DLD1 (cell line): ENCODE results near the gene UMAD1.

Experiments
- in situ Hi-C: cut with HindIII; loops from 2 replicates; pipeline ENCODE4 v1.10.0; 2017; ENCODE audit warnings: low sequenced_read_pairs

The UMAD1 gene

DNA sequence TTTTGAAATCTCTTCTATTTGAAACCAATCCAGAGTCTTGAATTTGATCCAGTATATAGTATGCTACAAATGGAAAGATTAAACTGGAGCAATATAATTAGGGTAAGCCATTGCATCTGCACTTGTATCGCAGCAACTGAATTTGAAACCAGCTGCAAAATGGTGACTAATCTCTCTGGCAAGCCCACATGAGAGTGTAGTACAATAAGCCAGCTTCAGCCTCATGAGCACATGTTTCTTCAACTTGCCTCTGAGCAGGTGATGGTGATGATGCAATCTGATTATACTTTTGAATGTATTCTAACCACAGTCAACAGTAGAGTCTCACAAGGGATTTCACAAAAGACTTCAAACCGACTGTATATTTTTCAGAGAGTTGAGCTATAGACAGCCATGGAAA is 78.7 kb downstream of the UMAD1 start:
- in situ Hi-C loops: no loop called here

DNA sequence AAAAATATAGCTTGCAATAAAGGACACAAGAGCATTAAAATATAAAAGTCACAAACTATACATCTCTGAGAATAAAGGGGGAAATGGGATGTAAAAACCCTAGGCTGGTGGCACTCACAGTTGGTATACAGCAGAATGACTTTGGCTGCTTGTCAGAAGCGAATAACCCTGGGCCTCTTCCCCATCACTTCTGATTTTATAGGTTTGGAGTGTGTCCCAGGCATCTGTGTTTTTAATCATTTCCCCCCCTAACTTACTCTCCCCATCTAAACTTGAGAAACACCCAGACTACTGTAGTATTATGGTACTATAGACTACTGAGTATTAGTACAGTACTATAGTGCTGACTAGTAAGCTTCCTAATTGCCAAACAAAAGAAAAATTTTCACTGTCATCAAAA is 79.6 kb downstream of the UMAD1 start:
- in situ Hi-C loops: no loop called here

DNA sequence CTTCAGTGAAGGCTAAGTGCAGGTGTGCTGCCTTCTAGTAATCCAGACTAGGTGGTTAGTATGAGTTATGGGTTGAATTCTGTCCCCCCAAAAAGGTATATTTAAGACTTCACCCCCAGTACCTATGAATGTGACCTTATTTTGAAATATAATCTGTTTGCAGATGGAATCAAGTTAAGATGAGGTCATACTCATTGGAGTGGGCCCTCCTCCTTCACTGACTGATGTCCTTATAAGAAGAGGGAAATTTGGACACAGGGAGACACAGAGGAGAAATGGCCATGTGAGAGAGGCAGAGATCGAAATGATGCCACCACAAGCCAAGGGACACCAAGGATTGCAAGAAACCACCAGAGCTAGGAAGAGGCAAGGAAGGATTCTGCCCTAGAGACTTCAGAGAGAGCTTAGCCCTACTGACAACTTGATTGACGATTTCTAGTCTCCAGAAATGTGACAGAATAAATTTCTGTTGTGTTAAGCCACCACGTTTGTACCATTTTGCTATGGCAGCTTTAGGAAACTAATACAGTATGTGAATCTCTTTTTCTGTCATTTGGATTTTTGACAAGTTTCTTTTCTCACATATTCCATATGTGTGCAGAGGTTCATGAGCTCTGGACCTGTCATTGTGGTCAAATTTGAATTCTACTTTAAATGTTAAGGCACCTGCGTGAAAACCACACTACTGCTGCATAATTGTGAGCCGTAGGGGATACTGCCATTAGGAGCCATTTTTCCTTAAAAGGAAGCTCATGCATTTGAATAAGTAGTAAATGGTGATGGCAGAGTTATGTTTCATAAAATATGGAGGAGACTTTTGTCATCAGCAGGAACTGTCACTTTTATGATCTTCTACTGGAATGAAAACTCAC is 80.4 kb downstream of the UMAD1 start:
- in situ Hi-C loops: no loop called here

DNA sequence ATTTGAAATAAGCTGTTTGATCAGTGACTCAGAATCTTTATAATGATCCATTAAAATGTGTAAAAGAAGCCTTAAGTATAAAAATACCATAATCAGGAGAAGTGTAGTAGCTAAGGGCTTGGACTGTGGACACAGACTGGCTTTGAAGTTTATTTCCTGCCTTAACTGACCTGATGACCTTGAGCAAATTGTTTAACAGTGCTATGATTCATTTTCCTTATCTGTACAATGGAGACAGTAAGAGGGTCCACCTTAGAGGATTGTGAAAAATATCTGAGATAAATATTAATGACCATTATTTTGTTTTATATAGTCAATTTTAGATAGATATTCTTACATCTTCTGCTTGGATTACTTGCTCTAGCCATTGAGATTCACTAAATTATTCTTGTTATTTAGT is 91.2 kb downstream of the UMAD1 start:
- in situ Hi-C loops: no loop called here

DNA sequence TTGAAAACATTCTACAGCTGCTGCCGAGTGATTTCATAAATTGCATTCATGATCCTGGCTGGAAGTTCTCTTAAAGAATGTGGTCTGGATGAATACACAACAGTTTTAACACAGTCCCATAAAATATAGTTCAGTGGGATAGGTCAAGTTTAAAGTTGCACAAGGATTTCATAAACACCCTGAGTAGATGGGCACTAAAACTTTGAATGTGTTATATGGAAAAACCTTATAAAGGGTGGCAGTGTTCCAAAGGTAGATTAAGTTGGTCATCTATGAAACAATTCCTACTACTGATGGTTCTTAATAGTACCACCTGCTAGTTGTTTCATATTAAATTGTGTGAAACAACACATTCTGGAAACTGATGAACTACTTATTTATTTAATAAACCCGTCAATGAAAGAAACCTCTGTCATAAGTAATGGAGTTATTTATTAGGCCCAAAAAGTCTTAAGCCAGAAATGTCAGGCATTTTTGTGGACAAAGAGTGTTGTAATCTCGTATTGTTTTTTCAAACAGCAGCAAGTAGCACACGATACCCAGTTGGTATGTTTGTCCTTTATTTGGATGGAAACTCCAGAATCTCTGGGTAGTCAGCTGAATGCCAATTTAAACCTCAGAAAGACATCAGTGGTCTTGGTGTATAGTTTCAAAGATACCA is 92.2 kb downstream of the UMAD1 start:
- in situ Hi-C loops: no loop called here

DNA sequence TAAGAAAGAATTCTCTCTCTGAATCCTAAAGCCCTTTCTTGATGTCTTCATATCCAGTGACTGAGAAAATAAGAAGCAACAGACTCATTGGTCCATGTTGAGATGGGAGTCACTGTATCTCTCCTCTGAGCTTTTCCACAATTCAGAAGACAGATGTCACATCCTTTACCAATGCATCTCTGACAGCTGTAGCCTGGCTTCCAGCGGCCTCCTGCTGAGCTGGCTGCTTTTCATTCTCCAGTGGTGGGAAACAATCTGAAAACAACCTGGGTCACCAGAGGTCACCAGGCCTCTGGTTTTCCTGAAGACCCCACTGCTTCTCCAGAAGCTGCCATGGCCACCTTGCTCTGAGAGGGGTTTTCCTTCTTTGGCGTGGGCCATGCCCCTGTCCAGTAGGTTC is 96.1 kb downstream of the UMAD1 start:
- in situ Hi-C loops: no loop called here

DNA sequence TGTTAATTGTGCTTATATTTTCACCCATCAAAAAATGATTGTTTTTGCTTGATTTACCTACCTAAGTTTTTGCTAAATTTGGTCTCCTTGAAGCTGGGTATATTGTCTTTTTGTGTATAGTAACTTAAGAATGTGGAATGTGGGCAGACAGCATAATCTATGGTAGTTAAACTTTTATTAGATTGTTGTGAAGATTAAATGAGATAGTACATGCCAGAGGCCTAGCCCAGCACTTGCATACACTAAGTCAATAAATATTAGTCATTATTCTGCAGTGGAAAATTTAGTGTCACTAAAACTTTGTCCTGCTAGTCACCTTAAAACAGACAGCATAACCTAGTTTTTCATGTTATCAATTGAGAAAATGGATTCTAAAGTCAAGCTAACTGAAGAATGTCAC is 97.1 kb downstream of the UMAD1 start:
- in situ Hi-C loops: no loop called here

DNA sequence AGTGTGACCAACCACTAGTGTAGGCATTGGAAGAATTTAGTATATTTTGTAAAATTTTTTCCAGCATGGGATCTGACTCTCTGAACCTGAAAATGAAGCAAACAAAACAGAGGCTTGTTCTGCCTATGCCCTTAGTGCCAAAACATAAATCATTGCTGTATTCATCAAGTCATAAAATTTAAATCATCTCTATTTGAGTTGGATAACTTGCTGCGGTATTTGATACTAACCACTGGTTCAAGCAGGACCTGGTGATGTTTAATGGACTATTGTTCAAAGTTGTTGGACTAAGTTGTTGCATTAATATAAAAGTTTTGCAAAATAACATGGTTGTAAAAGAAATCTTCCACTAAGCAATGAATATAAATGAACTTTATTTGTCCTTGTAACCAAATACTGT is 97.6 kb downstream of the UMAD1 start:
- in situ Hi-C loops: no loop called here

DNA sequence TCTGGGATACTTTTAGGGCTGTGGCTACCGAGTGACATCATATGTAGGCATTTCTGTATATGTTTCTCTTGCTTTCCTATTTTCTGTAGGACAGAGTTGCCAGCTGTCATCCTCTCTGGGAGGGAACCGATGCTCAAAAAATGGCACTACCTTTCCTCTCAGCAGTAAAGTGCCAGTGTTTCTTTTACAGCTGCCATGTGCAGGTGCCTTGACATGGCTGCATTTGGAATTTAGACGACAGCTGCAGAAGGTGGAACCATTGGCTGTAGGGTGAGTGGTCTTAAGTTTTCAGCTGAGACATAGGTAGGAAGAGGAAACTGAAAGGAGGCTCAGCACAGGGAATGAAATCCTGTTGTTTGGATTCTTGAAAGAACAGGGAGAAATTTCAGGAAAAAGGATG is 98.1 kb downstream of the UMAD1 start:
- in situ Hi-C loops: no loop called here

DNA sequence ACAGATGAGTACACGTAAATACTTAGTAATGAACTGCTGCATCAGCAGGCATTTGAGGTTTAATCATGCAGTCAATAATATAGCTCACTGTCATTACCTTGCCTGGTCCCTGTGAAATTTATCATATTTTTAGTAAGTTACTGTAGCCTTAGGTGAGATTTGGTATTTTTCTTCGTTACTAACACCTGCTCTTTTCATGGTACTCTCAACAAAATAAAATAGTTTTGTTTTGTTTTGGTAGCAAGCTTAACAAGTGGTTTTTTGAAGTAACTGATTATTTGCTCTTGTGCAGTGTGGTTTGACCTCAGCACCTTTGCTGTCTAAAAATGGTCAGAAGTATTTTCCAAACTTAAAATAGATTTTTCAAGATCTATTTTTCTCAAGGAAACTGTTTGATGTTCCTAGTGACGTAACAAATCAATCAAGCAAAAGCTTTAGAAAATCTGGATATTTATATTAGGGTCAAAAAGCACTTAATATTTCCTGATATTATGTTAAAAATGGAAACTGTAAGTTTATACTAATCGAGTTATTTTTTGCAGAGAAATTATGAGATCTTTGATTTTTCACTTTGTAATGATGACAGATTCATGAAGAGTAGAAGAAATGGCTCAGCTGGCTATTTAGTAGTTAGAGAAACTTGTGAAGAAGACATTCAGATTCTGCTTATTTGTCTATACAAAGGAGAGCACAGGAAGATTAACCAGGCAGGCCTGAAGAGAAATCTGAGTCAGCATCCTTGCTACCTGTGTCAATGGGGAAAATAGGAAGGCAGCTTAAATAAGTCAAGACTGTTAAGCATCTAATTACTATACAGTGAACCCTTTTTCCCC is 98.9 kb downstream of the UMAD1 start:
- in situ Hi-C loops: no loop called here

DNA sequence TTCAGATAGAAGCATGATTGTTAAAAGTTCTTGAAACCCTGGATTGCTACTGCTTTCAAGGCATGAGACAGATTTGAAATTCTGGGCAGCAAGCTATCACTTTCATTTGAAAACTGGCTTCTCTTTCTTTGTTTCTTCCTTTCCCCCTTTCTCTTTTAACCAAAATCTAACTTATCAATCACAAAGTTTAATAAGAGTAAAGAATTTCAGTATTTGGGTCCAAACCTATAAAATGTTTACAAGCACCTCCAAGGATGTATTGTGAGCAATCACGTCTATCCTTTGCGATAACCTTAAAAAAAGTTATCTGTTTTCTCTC is 99.4 kb downstream of the UMAD1 start:
- in situ Hi-C loops: no loop called here

DNA sequence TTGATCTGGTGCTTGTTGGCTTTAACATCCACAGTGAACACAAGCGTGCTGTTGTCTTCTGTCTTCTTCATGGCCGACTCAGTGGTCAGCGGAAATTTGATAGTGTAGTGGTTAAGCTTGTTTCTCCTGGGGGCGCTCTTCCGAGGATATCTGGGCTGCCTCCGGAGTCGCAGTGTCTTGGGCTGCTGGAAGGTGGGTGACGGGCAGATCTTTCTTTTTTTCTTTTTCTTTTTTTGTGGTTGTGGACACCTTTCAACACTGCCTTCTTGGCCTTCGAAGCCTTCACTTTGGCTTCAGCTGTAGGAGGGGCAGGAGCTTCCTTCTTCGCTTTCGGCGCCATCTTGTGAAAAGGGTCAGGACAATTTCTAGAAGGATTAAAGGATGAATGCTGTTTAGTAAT is 101.7 kb downstream of the UMAD1 start:
- in situ Hi-C loops: no loop called here

DNA sequence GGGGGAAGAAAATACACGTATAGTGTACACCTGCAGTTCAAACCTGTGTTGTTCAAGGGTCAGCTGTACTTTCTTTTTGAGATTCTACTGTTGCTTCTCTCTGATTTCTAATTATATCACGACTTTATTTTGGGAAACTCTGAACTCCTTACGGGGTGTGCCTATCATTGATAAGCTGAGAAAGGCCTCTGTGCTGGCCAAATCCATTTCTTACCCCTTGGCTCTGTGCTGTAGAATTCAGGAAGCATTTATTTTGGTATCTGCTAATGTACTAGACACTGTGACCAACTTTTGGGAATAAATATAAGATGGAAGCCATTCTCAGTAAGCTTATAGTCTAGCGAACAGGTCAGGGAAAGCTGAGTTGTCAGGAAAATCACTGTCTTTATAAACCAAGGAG is 104.7 kb downstream of the UMAD1 start:
- in situ Hi-C loops: no loop called here

DNA sequence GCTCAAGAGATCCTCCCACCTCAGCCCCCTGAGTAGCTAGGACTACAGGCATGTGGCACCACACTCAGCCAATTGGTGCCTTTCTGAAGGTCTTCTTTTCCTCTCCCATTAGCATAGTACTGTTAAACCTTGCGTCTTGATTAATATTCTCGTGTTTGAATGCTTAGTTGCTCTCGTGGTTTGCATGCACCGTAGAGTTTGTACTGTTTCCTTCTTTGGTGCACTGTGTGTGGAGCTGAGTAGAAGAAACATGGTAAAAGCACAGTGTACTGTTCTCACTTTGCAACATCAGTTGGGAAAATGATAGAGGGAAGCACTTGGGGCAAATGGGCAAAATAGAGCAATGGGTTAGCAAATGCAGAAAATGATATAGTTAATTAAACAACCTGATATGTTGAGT is 105.4 kb downstream of the UMAD1 start:
- in situ Hi-C loops: no loop called here

DNA sequence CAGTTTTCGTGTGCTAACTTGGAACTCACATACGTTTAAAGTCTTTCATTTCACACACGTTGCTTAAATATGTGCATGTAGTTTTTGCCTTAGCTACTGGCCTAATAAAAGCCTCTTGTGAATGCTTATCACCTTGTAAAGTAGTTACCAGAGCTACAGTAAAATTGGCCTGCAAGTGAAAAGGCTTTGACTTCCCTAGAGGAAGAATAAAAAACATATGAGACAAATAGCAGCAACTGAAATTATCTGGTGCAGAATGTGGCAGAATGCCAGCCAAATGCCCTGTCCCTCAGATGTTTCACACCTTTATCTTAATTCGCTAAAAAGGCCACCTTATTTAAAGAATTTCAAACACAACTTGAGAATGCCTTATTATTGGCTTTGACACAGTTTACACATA is 105.9 kb downstream of the UMAD1 start:
- in situ Hi-C loops: no loop called here

DNA sequence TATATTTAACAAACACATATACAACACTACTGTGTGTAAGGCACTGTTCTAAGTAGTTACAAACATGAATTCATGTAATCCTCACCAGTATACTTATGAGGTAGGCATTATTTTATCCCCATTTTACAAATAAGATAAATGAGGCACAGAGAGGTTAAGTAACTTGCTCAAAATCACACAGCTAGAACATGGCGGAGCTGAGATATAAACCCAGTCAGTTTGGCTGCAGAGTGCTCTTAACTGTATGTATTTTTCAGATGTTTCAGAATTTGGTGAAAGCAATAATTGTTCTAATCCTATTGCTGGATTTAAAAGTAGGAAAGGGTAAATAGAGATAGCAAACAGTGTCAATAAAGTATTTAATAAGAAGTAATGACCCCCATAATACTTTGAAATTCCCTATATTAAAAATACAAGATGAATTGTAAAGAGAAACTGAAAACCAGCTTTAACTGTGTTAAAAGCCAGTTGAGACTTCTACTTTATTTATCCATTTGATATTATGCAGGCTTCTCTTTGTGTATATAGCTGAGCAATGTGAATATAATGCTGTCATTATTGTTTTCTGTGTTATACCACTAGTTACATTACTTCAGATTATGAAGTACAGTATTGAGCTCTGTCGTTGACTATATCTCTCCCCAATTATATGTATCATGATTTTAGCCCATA is 110.2 kb downstream of the UMAD1 start:
- in situ Hi-C loops: no loop called here

DNA sequence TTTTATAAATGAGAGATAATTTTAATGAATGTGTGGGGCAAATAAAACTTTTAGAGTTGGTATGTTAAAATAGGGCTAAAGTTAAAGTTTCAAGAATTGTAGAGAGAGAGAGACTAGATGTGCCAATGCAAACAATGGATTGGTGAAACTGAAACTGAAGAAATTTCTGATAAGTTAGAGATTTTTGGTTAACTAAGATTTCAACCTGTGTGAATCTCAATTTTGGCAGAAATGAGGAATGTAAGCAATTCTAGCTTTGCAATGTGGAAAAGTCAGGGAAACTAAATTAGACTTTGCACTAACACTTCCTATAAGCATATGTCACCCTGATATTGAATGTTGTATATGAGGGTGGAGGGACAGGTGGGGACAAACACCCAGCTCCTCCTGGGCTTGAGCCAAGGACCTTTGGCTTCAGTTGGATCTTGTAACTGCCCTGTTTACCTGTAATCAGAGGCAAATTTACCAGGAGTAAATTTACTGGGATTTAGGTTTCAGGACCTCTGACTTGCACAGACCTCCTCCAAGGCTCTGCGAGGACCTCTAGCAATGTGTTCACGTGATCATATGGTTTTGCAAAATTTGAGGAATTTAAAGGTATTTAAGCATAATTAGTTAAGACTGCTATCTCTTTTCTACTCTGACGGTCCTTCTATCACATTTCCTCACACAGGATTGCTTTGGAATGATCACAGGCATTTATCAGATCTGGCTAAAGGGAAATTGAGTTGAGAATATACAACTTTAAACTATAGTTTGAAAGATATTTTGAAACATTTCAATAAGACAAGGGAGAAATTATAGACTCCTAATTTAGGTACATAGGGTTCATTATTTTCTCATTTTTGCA is 110.9 kb downstream of the UMAD1 start:
- in situ Hi-C loops: no loop called here

DNA sequence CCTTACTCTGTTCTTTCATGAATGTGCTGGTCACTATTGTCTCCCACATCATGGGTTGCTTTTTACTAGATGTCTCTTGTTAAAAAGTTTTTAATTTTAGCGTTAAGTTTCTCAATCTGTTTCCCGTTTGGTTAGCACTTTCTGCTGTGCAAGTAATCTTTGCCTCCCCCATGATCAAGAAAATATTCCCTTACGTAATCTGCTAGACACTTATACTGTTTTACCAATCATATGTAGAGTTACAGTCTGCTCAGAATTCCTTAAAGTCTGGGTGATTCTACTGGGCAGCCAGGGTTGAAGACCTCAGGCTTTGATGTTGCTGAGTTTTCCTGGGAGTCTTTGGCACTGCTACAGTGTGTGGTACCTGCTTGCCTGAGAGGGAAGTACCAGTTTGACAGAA is 116.0 kb downstream of the UMAD1 start:
- in situ Hi-C loops: no loop called here

DNA sequence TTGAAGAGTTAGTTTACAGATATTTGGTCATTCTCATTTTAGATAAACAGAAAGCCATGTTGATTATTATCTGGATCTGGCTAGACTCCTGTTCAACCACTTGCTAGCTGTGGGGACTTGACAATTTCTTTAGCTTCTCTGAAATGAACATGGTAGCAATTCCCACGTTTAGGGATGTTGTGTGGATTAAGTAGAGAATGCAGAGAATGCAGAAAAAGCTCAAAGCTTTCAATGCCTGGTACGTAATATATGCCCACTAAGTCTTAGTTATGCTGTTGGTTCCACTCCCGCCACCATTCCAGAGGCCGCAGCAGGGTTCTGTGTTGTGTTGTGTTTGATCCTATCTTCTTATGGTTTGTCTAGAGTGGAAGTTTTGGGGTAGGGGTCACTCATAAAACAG is 117.0 kb downstream of the UMAD1 start:
- in situ Hi-C loops: no loop called here

DNA sequence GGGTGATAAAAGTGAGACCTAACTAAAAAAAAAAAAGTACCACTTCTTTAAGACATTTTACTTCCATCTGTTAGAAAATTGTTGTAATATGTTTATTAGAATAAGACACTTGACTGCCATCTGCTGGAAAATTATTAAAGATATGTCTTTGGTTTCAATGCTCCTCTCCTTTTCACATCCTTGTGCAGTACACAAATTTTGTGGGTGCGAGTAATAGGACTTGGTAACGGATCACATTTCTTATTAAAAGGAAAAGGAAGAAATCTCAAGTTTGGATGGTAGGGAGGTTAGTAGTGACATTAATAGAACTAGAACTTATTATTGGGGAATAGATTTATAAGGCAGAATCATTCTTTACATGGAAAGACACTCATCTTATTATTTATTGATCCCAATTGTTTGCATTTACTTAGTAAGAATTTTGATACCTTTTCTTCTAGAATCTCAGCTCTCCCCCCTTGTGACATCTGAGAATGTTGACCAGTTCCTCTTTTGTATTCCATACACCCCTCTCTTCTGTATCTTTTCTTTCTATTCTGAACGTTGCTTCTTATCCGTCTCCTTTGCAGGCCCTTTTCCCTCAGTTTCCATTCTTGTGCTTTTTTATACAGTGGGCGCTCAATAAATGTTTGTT is 120.9 kb downstream of the UMAD1 start:
- in situ Hi-C loops: no loop called here
